GM21447 (cell line): ENCODE data around the gene CHPF.

ENCODE experiments used
- ATAC-seq: cut with Tn5 transposase; IDR thresholded peaks from one replicate; pipeline ENCODE4 v1.9.1; 2021; ENCODE audit not compliant: unreplicated experiment

Gene CHPF

GRCh38 chr2:219567791-219568361 lies 24.3 kb upstream of the CHPF start:
- no peak for ATAC-seq

DNA sequence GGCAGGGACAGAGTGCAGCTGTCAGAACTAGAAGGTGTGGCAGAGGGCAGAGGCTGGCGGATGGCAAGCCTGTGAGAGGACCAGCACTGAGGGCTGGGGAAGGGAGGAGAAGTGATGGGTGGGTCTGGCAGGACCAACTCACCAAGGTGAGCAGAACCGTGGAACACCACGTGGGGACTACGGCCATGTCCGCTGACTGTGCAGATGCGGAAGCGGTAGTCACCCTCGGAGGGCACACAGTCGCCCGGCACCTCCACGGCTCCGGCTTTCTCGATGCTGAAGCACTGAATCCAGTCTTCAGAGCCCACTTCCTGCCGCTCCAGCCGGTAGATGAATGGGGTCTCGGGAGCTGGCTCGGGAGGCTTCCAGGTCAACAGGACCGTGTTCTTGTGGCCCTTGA lies 23.5 kb upstream of the CHPF start:
- no peak for ATAC-seq

GRCh38 chr2:219566640-219567039 lies 23.0 kb upstream of the CHPF start:
- ATAC-seq, result no peak

GRCh38 chr2:219565130-219566080 lies 21.8 kb upstream of the CHPF start:
- ATAC-seq, result no peak

GRCh38 chr2:219563271-219563928 lies 19.8 kb upstream of the CHPF start:
- no peak for ATAC-seq

GRCh38 chr2:219562049-219563020 lies 18.7 kb upstream of the CHPF start:
- ATAC-seq, result no peak

DNA sequence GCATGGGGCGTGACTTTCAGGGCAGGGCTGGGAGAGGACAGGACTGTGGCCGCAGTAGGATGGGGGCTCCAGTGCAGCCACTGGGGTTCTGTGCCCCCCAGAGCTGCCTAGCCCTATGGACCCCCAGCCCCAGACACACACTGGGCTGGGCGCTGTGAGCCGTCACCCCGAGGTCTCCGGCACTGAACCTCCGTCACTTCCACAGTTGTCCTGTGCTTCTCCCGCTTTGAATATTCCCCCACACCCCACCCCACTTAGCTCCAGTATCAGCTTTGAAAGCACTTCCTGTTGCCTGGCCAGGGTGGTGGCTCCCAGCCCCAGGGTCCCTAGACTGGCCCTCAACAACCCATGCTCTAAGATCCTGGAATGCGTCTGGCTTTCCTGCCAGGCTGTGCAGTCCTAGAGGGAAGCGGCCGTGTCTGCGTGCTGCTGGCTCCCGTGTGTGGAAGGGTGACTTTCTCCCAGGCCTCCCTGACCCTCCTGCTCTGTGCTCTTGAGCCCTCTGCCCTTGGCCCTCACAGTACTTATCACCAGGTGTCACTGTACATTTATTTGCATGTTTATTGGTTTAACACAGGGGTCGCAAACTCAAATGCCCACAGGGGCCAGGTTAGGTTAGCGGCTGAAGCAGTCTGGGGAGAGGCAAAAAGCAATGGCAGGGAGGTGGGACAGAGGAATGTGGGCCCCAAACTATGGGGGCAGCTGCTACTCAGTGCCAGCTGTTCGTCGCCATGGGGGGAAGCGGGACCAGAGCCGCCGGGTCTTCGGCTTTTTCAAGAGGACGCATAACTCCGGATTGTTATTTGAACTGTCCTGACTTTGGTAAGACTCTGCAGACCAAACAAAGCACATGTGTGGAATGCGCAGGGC lies 17.8 kb upstream of the CHPF start:
- ATAC-seq, result no peak

GRCh38 chr2:219560893-219561178 lies 17.2 kb upstream of the CHPF start:
- no peak for ATAC-seq

DNA sequence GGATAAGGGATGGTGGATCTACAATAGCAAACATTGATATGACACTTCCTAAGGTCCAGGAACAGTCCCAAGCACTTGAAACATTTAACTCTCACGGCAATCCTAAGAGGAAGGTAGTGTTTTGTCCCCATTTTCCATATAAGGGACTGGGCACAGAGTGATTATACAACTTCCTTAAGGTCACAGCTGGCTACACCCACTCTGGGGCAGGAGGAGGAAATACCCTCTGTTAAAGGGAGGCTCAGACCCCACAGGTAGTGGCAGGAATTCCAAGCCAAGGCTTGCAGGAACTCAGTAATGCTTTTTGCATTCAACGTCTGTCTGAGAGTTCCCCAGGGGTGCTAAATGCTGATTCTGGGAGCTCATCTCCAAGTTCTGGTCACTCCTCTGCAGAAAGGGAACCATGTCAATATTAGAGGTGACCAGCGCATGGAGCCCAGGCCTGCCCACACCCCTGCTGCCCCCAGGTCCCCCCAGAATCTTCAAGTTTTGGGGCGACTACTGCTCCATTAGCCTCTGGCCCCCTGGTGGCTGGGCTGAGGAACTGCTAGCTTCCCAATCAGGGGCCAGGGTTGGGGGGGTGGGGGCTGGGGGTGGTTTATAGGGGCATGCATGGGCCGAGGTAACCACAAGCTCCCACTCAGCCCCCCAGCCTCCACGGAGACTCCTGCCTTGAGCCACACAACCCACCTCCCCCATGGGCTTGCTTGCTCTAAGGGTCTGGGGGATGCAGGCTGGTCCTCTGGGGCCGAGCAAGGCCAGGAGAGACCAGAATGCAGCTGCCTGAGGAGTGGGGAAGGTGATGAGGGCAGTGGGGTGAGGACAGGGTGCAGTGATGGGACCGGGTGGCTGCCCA lies 16.7 kb upstream of the CHPF start:
- ATAC-seq, result no peak

DNA sequence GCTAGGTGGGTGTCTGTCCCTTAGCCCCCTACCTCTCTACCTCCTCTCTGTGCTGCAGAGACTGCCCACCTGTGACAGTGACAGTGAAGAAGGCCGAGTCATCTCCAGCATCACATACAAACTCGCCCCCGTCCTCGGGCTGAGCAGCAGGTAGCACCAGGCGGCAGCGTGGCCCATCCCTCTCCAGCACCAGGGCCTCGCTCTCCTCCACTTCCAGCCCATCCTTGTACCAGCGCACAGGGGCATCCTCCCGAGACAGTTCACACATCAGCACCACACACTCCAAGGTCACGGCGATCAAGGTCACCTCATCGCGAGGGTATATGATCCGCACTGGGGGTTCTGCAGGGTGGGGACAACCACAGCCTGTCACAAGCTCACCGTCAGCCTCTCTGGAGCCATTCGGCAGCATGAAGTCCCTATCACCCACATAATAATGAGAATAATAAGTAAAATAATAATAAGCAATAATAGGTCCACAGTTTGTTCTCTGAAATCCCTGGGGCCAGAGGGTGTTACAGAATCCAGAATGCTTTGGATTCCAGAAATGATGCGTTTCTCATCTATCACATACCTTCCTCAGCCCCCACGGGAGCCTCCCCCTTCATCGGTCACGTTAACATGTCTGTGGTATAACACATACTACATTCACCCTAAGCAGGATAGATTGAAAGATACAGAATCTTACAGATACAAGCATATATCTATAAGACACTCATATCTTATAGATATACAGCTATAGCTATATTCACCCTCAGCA lies 15.7 kb upstream of the CHPF start:
- no peak for ATAC-seq

GRCh38 chr2:219557791-219558785 lies 14.5 kb upstream of the CHPF start:
- no peak for ATAC-seq

GRCh38 chr2:219557320-219557719 lies 13.7 kb upstream of the CHPF start:
- no peak for ATAC-seq

GRCh38 chr2:219556413-219556812 lies 12.8 kb upstream of the CHPF start:
- no peak for ATAC-seq

- no peak for ATAC-seq
These were observed 12.3 kb upstream of the CHPF start for GRCh38 chr2:219555956-219556355.

- ATAC-seq, result no peak
These were observed 10.7 kb upstream of the CHPF start for GRCh38 chr2:219554350-219554749.

DNA sequence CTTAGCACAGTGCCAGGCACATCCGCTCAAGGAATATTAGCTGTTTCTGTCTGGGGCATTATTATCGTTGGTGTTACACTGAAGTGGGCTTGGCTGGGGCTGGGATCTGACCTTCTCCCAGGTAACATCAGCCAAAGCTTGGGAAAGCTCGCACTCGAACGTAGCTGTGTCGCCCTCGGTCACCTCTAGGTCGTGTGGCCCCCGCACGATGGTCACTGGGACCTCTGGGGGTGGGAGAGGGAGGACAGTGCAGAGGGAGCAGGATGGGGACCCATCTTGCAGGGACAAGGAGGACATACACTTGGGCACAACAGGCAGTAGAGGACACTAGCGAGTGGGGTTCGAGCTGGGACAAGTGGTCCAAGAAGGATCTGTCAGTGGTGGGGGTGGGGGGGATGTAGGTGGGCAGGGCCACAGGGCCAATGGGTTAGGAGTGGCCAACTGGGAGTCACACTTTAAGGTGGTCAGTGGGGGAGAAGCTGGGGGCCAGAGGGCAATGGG lies 9.9 kb upstream of the CHPF start:
- ATAC-seq, result no peak

- no peak for ATAC-seq
These were observed 9.5 kb upstream of the CHPF start for GRCh38 chr2:219553168-219553417.
